Tibial nerve (tissue), 3 donors: ENCODE measurements around the gene DMXL2.

Experiments
- CTCF ChIP-seq, 5 experiments: fragments of 200-600 bp in 3 of 5; fragments of 450-650 bp in 2 of 5; sonication (generic) in 3 of 5; IDR thresholded peaks; one replicate each; pipeline ENCODE4 v1.5.1; 2016 to 2019; ENCODE audit warnings: antibody characterized with exemption in 5 of 5, mild to moderate bottlenecking in 3 of 5, moderate library complexity in 2 of 5
- POLR2A ChIP-seq, 2 donors: fragments of 450-650 bp; IDR thresholded peaks; one replicate each; pipeline ENCODE4 v1.6.1; 2017; ENCODE audit warnings: antibody characterized with exemption in 2 of 2, mild to moderate bottlenecking in 2 of 2, moderate library complexity in 2 of 2

GRCh38 chr15:51641490-51642130, 19.0 kb upstream of the DMXL2 start:
- TF ChIP-seq CTCF (IDR thresholded peaks at IDR 0.05) (no peak), POLR2A (IDR thresholded peaks at IDR 0.05) (no peak)
